ENCODE data around the gene SP110.

The SP110 gene

DNA sequence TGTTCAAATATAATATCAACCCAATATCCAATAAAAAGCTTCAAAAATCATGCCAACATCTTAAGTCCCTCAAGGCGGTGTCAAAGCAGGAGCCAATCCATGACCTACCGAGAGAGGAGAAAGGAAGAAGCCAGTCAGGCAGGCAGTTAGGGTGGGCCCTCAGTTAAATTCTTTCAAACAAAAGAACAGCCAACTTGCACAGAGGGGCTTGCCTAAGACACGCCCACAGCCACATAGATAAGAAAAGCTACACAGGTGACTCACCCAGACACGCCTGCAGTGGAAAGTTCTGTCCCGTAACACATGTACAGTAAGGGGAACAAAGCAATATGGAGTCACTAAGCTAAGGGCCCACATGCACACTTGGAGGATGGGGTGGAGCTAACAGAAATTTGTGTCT is 61.3 kb downstream of the SP110 start:
- TF ChIP-seq, protein P1, sequence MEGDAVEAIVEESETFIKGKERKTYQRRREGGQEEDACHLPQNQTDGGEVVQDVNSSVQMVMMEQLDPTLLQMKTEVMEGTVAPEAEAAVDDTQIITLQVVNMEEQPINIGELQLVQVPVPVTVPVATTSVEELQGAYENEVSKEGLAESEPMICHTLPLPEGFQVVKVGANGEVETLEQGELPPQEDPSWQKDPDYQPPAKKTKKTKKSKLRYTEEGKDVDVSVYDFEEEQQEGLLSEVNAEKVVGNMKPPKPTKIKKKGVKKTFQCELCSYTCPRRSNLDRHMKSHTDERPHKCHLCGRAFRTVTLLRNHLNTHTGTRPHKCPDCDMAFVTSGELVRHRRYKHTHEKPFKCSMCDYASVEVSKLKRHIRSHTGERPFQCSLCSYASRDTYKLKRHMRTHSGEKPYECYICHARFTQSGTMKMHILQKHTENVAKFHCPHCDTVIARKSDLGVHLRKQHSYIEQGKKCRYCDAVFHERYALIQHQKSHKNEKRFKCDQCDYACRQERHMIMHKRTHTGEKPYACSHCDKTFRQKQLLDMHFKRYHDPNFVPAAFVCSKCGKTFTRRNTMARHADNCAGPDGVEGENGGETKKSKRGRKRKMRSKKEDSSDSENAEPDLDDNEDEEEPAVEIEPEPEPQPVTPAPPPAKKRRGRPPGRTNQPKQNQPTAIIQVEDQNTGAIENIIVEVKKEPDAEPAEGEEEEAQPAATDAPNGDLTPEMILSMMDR (IDR thresholded peaks at IDR 0.05; ENCODE audit: insufficient read depth, low read length, missing control alignments): no peak
- ChIA-PET POLR2A (no interaction called here), CTCF (interaction anchor here (0.8 to 9.5 kb wide), 12 partner anchors 11 to 379 kb away, joined by 3 to 151 read pairs (median 6); partner anchors contain the start of gene SLC16A14)
- DNase-seq (ENCODE audit: low read depth, low spot score): no peak
- H3K4me3 ChIP-seq (ENCODE audit: low read depth, low read length): no peak overlapping the region

DNA sequence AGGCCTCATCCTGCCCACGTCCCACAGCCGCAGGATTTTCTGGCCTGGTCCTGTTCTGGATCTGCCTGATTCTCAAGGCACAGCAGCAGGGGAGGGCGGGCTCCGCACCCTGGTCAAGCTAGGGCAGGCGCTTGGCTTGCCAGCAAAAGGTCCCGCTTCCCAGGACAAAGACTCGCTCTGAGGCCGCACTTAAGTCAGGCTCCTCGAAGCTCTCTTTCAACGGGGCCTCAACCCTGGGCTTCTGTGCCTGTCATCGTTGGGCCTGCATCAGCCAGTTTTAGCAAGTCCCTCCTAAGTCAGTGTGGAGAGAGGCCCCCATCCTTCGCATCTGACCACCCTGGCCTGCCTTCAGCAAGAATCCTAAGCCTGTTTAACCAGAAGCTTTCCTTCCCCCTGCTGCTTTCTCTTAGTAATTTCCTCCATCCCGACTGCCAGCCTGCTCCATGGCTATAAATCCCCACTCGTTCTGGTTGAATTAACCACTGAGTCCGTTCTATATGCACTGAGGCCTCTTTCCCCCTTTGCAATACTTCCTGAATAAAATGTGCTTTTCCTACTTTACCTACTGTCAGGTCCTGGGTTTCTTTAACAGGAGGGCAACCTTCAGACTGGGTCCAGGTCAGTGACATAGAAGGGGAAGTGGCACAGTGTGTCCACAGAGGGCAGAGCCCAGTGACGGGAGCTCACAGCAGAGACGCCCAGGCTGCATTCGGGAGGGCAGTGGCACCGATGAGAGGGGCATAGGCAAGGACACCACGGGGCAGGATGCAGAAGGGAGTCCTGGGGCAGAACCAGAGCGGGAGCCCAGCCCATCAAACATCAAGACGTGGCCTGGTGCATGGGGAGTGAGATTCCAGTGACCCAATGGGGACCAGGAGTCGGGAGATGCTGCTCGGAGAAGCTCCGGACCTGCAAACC is 62.7 kb downstream of the SP110 start:
- TF ChIP-seq, protein P1 (IDR thresholded peaks at IDR 0.05; ENCODE audit: insufficient read depth, low read length, missing control alignments): no peak
- H3K4me3 ChIP-seq (ENCODE audit: low read depth, low read length): no peak overlapping the region
- ChIA-PET POLR2A (no interaction called here), CTCF (interaction anchor here (0.6 to 9.5 kb wide), 5 partner anchors 13 to 212 kb away, joined by 3 to 151 read pairs (median 30); partner anchors contain the start of gene SLC16A14)
- no peak for DNase-seq (ENCODE audit: low read depth, low spot score)

DNA sequence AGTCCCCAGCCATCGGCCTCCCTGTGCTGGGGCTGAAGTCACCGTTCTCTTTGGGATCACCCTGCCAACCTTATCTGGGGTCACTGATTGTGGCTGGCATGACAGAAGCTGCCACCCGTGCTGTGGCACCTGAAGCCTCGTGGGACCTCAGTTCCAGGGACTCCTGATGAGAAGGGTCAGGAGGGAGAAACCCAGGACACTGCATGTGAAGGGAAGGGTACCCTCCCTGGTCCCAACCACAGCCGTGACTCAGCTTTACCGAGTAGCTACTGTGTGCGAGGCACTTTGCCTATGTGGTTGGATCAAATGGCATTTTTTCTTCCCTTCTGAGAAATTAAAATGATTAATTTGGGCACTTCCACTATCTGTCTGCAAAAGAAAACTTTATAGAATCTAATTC is 64.4 kb downstream of the SP110 start:
- ChIA-PET POLR2A (no interaction called here), CTCF (interaction anchor here (1.2 to 9.5 kb wide), 2 partner anchors 146 to 352 kb away, joined by 3 to 151 read pairs; no protein-coding TSS in a partner anchor)
- no peak overlapping the region for H3K4me3 ChIP-seq (ENCODE audit: low read depth, low read length)
- no peak for DNase-seq (ENCODE audit: low read depth, low spot score)
- TF ChIP-seq, protein P1 (IDR thresholded peaks at IDR 0.05; ENCODE audit: insufficient read depth, low read length, missing control alignments): no peak

DNA sequence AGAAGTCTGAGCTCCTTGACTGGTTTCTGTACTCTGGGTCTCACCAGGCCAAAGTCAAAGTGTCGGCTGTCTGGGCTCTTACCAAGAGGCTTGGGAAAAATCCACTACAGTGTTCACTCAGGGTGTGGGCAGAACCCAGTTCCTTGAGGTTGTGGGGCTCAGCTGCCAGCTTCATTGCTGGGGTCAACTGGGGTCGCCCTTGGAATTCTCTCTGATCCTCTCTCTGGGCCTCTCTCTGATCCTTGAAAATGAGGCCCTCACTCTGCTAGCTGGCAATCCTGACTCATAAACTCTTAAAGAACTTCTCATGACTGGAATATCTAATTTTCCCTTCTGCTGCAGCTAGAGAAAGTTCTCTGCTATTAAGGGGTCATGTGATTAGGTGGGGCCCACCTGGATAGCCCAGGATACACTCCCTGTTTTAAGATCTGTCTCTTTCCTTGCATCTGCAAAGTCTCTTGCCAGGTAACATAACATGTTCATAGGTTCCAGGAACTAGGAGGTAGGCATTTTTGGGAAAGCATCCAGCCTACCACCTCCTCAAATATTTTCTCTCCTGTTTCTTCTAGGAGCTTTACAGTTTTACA is 66.3 kb downstream of the SP110 start:
- TF ChIP-seq, protein P1 (IDR thresholded peaks at IDR 0.05; ENCODE audit: insufficient read depth, low read length, missing control alignments): no peak
- ChIA-PET POLR2A (no interaction called here), CTCF (interaction anchor here (0.9 to 1.6 kb wide), 2 partner anchors 143 to 145 kb away, joined by 5 to 6 read pairs; no protein-coding TSS in a partner anchor)
- H3K4me3 ChIP-seq (ENCODE audit: low read depth, low read length): no peak overlapping the region
- DNase-seq (ENCODE audit: low read depth, low spot score): no peak

DNA sequence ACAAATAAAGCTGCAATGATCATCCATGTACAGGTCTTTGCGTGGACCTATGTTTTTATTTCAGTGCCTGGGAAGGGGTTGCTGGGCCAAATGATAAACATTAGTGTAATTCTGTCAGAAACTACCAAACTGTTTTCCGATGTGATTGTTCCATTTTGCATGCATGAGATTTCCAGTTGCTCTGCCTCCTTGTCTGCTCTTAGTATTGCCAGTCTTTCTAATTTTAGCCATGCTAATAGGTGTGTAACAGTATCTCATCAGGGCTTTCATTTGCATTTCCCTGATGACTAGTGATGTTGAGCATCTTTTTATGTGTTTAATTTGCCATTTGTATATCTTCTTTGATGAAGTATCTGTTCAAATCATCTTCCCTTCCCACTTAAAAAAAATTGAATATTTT is 67.5 kb downstream of the SP110 start:
- CTCF ChIA-PET: interaction anchor here (1.6 kb wide), 1 partner anchor 142 kb away, joined by 6 read pairs; no protein-coding TSS in a partner anchor
- TF ChIP-seq, protein P1 (IDR thresholded peaks at IDR 0.05; ENCODE audit: insufficient read depth, low read length, missing control alignments): no peak
- no peak for DNase-seq (ENCODE audit: low read depth, low spot score)

DNA sequence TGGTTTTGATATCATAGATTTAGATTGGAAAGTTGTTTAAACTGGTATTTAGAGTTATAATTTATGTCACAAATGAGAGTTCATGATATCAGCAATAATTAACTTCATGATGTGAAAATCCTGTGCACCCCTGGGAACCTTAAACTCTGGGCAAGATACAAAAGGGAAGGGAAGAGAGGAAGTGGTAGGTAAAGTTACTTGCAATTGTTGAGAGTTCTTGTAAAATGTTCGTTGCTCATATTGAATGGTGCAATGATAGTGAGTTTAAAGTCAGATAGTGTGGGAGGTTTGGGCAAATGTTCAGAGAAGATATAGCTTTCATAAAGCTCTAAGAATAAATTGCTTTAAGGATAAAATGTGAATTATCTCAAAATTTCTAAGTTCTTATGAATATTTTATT is 75.4 kb downstream of the SP110 start:
- TF ChIP-seq, protein P1 (IDR thresholded peaks at IDR 0.05; ENCODE audit: insufficient read depth, low read length, missing control alignments): no peak
- DNase-seq (ENCODE audit: low read depth, low spot score): no peak
- H3K4me3 ChIP-seq (ENCODE audit: low read depth, low read length): no peak overlapping the region
- POLR2A ChIA-PET: no interaction called here
- CTCF ChIA-PET: interaction anchor here (0.6 kb wide), 1 partner anchor 78 kb away, joined by 3 read pairs; no protein-coding TSS in a partner anchor

More for the DNA sequence above, 67.5 kb downstream of the SP110 start:
- H3K4me3 ChIP-seq (ENCODE audit: low read depth, low read length): no peak overlapping the region
- POLR2A ChIA-PET: no interaction called here
